Activated CD8-positive, alpha-beta T cell treated with anti-CD3 and anti-CD28 coated beads, Interleukin-2, amount 10 ng/mL, durations not matched to agents 7 days and 5 days (primary cell): ENCODE measurements around the gene MAGED2. TPM values are rescaled to one million over a fixed set of nuclear protein-coding genes. Genes with fewer than 3 reads are reported as not detected.

Source experiments
- total RNA-seq, 2 experiments: library from RNA; stranded (reverse); gene quantifications; one replicate each; pipeline ENCODE4 v1.2.3, GENCODE V29; 2021

Gene MAGED2
- total RNA-seq, 2 experiments from 2014 or later = 48.8 to 50.4 TPM

Other genes starting within 250 kb of the MAGED2 start
- not detected for gene ITIH6, start 9.5 kb upstream of the MAGED2 start, total RNA-seq
- 1 to 10 TPM in 1 of 2 experiments, under 1 TPM in 1; 0.87 to 1.5 TPM for gene TRO, start 113.1 kb downstream of the MAGED2 start, total RNA-seq
- gene PFKFB1, start 186.4 kb downstream of the MAGED2 start, total RNA-seq = under 1 TPM; 0.44 to 0.61 TPM
- gene APEX2, start 192.6 kb downstream of the MAGED2 start, total RNA-seq = 10 to 100 TPM; 26.9 to 28.0 TPM
- gene ALAS2, start 223.2 kb downstream of the MAGED2 start, total RNA-seq = not detected